GM19468 (cell line): ENCODE results near the gene LRRC75A.
A peak's percentile ranks its signal among the peaks of the same experiment; 100 is the strongest.

ENCODE experiments used
- ATAC-seq: cut with Tn5 transposase; IDR thresholded peaks from one replicate; pipeline ENCODE4 v1.9.1; 2021; ENCODE audit warnings: mild to moderate bottlenecking, moderate library complexity, moderate number of reproducible peaks; ENCODE audit not compliant: unreplicated experiment; ENCODE audit errors: extremely low read depth

The LRRC75A gene

DNA sequence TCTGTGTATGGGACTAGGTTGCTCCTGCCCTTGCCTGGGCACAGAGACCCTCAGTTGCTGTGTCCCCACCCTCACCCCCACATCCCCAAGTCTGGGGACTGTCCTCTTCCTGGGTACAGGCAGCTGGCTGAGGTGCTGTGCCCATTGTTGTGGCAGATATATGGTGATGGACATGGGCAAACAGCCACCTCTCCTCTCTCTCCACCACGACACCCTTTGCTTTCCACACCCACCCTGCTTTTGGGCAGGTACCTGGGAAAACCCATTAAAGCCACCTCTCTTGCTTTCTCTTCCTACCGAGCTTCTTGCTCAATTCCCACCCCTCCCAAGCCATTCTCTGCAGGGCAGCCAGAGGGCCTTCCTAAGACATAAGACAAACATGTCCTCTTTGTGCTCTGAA is 54.9 kb downstream of the LRRC75A start:
- ATAC-seq, result no peak

DNA sequence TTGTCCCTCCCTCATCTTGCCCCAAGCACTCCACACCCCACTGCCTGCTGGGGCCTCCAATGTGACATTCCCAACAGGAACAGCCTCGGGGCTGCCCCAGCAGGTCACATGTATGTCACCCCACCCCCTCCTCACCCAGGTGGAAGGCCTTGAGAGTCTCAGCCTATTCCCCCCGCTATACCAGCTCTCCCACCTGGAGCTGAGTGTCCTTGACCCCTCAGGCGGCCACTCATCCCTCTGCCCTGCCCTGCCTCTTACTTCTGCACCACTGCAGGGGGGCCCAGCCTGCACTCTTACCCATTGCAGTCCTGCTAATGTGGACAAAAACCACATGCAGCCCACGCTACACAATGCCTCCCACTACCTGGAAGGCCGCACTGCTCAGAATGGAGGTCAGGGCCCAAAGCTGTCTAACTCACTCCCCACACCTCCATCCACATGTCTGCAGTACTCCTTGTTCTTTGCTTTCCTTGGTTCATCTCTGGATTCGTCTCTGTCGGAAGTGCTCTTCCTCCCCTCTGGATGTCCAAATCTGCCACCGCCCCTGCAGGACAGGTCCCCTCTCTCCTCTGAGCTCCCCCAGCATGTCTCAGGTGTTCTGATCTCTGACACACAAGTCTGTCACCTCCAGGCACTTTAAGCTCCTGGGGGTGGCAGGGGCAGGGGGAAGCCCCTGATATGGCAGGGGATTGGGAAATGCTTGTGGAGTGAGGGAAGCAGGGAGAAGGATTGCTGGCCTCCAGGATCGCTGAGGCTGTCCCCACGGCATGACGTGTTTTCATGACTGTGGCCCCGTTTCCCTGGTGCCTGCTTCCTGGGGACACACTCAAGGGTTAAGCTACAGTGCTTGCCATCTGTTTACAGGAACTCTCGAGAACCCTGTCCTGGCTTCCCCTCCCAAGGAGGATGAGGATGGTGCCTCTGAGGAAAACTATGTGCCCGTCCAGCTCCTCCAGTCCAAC is 55.8 kb downstream of the LRRC75A start:
- ATAC-seq, result no peak

DNA sequence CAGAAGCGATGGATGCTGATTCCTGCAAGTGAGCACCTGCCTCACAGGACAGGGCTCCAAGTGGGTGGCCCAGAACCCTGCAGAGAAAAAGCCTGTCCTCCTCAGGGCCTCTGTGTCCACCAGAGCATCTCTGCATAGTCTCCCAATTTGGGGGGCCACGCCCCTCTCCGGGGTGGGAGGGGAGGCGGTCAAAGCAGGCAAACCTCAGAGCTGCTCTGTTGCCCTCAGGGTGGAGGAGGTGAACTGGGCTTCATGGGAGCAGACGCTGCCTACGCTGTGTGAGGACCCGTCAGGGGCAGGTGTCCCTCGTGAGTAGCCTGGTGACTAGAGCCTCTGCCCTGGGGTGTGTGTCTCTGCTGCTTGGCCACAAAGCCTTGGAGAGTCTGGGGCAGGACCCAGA is 57.3 kb downstream of the LRRC75A start:
- no peak for ATAC-seq

DNA sequence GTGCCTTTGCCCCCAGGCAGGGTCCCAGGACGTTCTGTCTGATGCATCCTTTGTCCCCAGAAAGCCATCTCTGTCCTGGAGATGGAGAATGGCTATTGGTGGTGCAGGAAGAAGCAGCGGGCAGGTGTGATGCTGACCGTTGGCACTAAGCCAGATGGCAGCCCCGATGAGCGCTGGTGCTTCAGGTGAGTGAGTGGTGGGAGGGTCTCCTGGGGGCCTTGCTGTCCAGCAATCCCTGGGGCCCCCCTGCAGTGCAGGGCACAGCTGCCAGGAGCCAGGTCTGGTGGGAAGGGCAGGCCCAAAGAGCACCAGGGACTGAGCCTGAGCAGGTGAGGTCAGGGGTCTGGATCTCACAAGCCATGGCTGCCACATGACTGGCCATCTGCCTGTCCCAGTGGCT is 58.5 kb downstream of the LRRC75A start:
- no peak for ATAC-seq

DNA sequence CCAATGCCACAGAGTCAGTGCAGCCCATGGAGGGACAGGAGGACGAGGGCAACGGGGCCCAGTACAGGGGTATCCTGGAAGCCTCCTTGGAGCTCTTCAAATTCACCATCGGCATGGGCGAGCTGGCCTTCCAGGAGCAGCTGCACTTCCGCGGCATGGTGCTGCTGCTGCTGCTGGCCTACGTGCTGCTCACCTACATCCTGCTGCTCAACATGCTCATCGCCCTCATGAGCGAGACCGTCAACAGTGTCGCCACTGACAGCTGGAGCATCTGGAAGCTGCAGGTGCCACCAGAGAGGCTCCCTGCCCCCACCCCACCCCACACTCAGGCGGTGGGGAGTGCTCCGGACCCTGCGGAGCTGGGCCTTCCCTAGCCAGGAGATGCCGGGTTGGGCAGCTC is 60.0 kb downstream of the LRRC75A start:
- no peak for ATAC-seq

DNA sequence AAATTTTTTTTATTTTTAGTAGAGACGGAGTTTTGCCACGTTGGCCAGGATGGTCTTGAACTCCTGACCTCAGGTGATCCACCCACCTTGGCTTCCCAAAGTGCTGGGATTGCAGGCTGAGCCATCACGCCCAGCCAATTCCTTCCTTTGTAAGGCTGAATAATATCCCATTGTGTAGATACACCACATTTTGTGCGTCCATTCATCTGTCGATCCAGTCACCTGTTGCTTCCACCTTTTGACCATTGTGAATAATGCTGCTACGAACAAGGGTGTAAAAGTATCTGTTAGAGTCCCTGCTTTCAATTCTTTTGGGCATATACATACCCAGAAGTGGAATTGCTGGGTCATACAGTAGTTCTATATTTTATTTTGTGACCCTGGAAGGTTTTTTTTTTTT is 61.3 kb downstream of the LRRC75A start:
- ATAC-seq, result no peak

DNA sequence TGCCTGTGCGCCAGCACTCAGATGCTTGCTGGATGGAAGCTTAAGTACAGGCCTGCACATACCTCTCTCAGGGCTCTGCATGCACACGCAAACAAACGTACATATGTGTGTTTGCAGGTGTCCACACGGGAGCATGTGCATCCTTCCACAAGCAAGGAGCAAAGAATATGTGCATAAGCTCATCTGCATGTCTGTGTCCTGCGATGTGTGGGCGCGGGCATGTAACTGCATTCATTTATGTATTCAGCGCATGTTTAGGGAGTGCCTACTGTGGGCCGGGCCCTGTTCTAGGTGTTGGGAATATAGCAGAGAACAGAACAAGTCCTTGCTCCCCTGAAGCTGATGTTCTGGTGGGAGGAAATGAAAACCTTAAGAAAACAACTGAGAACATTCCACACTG is 62.9 kb downstream of the LRRC75A start:
- ATAC-seq, result no peak

DNA sequence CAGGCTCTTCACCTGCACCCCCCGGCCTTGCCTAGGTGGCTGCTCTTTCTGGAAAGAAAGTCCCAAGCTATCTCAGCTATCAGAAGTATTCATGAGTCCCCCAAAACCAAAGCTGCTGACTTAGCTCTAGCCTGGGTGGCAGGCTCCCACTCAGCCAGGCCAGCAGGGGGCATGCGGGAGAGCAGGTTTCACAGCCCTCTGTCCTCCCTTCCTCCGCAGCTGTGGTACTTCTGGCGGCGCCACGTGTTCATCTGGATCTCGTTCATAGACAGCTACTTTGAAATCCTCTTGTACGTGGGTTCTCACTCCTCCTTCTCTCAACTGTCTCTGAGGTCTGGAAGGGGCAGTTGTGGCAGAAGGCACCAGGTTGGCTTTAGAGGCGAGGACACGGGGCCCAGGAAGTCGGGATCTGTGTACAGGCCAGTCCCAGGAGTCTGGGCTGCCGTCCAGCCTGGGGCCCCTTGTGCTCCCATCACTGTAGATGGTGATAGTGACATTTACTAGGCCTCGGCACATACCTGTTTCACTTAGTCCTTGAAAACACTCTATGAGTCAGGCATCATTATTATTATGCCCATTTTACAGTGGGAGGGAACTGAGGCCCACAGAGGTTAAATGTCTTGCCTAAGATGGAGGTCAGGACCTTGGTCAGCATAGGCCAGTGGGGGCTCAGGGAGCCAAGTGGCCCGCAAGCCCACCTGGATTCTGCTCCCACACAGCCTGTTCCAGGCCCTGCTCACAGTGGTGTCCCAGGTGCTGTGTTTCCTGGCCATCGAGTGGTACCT is 63.7 kb downstream of the LRRC75A start:
- ATAC-seq, result no peak

DNA sequence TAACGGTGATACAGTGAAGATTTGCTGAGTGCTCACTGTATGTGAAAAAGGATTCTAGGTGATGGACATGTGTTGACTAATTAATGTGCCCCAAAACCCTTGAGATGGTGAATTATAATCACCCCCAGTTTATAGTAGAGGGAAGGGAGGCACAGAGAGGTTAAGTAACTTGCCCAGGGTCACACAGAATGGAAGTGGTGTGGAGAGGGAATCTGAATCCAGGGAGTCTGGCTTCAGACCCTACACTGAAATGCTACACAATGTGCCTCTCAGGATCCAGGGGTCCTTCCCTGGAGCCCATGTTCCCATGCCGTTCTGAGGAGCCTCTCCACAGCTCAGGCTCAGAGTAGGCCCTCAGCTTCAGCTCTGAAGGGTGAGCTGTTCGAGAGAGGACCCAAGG is 65.0 kb downstream of the LRRC75A start:
- ATAC-seq, result no peak

DNA sequence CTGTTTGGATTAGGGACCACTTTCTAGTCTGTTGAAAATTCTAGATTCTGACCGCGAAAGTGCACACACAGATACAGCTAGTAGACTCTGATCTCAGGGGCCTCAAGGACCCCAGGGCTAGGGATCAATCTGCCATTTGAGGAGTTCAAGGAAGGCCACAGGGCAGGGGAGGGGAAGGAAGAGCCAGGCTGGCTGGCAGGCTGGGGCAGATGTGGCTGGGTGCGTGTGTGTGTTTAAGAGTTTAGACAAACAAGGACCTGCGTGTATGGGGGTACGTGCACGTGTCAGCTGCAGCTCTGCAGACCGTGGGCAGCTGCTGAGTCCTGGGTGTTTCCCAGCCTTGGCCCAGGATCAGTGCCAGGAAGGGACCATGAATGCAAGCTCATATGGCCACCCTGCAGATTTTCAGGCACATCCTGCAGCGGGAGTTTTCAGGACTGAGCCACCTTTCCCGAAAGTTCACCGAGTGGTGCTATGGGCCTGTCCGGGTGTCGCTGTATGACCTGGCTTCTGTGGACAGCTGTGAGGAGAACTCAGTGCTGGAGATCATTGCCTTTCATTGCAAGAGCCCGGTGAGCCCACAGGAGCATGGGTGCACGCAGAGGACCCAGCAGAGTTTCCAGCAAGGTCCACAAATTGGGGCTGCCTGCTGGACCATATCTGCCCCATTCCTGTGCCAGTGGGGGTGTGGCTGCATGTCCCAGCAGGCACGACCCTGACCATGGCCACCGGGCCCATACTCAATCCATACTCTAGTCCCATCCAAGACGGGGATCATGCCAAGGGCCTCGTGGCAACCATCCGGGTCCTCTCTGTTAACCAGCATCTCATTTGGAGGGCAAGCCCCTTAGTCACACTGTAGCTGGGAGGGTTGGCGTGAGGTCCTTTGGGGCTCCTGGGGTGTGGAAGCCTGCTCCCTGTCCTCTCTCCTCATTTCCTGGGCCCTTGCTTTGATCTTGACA is 66.0 kb downstream of the LRRC75A start:
- no peak for ATAC-seq

DNA sequence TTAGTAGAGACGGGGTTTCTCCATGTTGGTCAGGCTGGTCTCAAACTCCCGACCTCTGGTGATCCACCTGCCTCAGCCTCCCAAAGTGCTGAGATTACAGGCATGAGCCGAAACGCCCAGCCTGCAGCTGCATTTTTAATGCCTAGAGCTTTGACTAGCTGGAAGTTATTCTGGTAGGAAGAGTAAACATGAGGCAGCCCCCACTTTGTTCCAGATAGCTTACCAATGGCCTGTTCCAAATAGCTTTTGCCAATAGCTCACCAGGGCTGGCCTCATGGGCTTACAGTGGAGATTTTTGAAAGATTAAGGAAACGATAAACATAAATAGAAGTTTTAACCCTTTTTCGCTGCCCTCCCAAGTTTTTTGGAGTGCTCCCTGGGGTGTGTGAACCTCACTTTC is 66.8 kb downstream of the LRRC75A start:
- no peak for ATAC-seq

DNA sequence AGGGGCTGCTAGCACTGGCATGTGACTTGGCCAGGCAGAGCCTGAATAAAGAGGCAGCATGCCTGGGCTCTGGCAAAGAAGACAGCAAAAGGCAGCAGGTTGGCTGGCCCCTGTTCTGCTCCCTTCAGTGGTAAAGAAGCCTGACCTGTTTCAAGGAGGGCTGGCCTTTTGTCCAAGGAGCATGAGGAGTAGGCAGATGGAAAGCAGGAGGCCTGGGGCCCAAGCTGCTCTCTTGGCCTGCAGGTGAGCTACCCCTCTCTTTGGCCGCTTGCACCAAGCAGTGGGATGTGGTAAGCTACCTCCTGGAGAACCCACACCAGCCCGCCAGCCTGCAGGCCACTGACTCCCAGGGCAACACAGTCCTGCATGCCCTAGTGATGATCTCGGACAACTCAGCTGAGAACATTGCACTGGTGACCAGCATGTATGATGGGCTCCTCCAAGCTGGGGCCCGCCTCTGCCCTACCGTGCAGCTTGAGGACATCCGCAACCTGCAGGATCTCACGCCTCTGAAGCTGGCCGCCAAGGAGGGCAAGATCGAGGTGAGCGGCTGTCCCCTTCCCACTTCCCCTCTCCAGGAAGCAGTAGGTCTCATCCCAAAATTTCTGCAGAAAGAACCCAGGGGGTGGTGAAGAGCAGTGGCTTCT is 68.6 kb downstream of the LRRC75A start:
- no peak for ATAC-seq

DNA sequence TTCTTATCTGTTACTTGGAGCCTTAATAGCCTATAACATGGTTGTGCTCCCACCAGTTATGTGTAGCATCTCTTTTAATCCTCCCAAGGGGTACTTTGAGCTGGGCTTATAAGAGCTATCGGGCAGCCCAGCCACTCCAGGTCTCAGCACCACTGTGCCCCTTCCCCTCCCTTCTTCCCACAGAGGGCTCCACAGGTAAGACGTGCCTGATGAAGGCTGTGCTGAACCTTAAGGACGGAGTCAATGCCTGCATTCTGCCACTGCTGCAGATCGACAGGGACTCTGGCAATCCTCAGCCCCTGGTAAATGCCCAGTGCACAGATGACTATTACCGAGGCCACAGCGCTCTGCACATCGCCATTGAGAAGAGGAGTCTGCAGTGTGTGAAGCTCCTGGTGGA is 69.6 kb downstream of the LRRC75A start:
- ATAC-seq, result no peak

DNA sequence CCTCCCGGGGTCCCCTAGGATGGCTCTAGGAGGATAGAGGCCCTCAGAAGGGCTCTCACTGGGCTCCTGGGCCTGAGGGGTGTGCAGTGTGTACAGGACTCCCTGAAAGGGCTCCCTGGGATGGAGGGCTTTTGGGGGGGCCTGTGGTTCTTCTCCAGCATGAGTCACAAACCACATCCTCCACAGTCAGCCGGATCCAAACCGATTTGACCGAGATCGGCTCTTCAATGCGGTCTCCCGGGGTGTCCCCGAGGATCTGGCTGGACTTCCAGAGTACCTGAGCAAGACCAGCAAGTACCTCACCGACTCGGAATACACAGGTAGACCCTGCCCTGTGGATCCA is 72.1 kb downstream of the LRRC75A start:
- no peak for ATAC-seq

DNA sequence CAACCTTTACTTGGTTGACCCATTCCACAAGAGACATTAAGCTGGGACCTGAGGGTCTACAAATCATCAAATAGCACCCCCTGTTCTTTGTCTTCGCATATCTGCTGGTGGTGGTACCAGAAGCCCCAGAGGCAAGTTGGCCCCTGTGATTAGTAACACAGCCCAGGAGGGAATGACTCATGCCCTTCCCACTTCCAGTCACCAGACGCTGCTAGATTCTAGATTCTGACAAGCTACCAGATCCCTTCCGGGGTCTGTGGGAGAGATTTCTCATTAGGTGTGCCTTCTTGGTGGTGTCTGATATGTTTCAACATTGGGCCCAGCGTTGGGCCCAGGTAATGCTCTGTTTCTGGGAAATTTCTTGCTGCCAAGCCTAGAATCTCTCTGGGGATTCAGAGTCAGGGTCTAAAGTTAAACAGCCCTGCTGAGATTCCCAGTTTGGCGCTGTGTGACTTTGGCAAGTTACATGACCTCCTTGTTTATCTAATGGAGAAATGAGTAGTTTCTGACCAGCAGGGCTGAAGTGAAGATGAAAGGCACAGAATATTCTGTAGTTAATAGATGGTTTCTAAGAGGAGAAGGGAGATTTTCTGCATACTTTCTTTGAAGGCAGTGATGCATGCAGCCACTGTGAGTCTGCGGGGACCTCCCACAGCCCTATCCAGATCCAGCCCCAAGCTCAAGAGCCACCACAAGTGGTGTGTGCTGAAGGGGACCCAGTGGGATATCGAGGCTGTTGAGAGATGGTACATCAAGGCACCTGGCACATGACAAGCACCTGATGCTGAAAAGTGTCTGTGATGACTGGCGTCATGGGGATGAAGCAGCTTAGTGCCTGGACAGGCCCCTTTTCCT is 72.7 kb downstream of the LRRC75A start:
- ATAC-seq, result peak; percentile 33

DNA sequence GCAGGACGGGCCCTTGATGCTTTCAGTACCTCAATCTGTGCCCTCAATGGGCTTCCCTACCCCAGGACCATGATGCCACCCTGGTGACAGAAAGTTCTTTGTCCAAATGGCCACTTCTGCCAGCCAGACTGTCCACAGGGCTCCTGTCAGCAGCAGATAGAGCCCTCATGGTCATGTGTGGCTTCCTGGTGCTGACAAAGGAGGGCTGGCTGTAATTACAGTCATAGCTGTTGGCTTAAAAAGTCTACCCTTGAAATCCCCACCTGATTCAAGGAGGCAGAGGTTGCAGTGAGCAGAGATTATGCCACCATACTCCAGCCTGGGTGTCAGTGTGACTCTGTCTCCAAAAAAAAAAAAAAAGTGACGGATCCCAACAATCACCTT is 73.3 kb downstream of the LRRC75A start:
- ATAC-seq, result no peak

DNA sequence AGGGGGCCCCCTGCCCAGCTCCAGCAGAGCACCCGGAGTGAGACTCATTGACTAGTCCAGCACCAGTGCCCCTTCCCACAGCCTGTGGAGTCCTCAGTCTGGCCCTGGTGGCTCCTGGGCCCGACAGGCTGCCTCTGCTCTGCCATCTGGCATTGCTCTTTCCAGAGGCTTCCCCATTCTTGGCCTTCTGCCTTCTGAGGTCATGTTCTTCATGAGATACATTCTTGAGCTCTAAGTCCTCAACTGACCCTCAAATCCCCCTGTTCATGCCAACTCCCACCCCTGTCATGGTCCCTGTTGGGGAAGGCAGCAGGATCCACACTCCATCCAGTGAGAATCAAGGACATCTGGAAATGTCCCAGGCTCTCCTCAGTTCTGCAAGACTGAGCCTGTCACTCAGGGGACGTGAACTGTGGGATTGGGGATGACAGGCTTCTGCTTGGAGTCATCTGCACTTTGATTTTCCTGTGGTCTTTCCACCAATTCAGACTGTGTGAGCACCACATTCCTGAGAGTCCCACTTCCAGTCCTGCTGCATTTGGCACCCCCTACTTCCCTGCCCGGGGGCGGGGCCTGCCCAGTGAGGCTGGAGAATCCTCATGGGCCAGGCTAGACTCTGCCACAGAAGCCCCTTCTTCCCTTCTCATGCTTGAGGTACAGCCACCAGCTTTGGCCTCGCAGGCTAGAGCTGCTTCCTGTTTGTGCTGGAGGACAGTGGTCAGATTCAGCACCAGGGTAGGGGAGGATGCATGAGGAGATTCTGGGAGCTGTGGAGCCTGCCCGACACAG is 73.9 kb downstream of the LRRC75A start:
- no peak for ATAC-seq

DNA sequence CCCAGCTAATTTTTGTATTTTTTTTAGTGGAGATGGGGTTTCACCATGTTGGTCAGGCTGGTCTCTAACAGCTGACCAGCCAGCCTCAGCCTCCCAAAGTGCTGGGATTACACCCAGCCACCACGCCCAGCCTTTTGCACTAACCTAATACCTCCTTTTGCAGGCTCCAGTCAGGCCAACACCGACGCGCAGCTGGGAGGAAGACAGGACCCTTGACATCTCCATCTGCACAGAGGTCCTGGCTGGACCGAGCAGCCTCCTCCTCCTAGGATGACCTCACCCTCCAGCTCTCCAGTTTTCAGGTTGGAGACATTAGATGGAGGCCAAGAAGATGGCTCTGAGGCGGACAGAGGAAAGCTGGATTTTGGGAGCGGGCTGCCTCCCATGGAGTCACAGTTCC is 74.6 kb downstream of the LRRC75A start:
- no peak for ATAC-seq
